HepG2 (cell line): ENCODE results near the gene ADGRB2. TPM values are rescaled to one million over a fixed set of nuclear protein-coding genes. Genes with fewer than 3 reads are reported as not detected.

Source experiments
- ATAC-seq: fragments of 200-7000 bp; cut with Tn5 transposase; 3 replicates; pipeline ENCODE4 v1.9.1; 2020; ENCODE audit warnings: mild to moderate bottlenecking, moderate library complexity
- BruUV-seq: library from RNA; stranded (reverse); fragments of 400-500 nt; replicated peaks from 2 replicates; lab custom pipeline; 2021; lab: Mats Ljungman, UMichigan
- CTCF ChIA-PET: fragments of 300-600 bp; formaldehyde crosslinking; extraction: SDS; loops from one replicate; lab custom pipeline; 2021; ENCODE audit warnings: low total read pairs, inconsistent platforms, low intra/inter-chr PET ratio; lab: Yijun Ruan, JAX
- POLR2A ChIA-PET: fragments of 350-600 bp; sonication (Branson Sonifier 250); formaldehyde crosslinking; loops from one replicate; lab custom pipeline; 2020; ENCODE audit warnings: antibody characterized with exemption, inconsistent platforms; lab: Yijun Ruan, JAX
- DNase-seq: peaks from one replicate; pipeline ENCODE4 v3.0.0-alpha.2; 2015; ENCODE audit warnings: low spot score
- FAIRE-seq: peaks from 3 replicates; lab custom pipeline; 2011; peaks lifted over from hg19 to GRCh38; lab: Jason Lieb, UNC
- H2AFZ ChIP-seq: one replicate; pipeline ENCODE4 v1.6.1; 2011; ENCODE audit warnings: low read length, inconsistent platforms
- H3K27ac ChIP-seq: fragments of 300-600 bp; 3 replicates; pipeline ENCODE4 v1.8.0; 2011; ENCODE audit warnings: mixed run types, mild to moderate bottlenecking, mixed read lengths, low read length, inconsistent platforms; ENCODE audit not compliant: insufficient read depth; ENCODE audit errors: extremely low read length
- H3K27me3 ChIP-seq, 2 experiments: fragments of 200-600 bp in 1 of 2; 2 replicates in 1 of 2; 3 replicates in 1 of 2; pipeline versions ENCODE4 v1.6.0 to v1.8.0; 2011; ENCODE audit warnings: low read length in 2 of 2, mild to moderate bottlenecking in 2 of 2, moderate library complexity in 2 of 2, inconsistent platforms in 1 of 2; ENCODE audit not compliant: insufficient read depth in 2 of 2, control insufficient read depth in 1 of 2
- H3K36me3 ChIP-seq, 2 experiments: fragments of 200-600 bp in 1 of 2; replicated peaks in 1 of 2; 2 replicates in 1 of 2; 3 replicates in 1 of 2; pipeline versions ENCODE4 v1.5.1 to v1.8.0; 2011; ENCODE audit warnings: low read length in 2 of 2, inconsistent platforms in 1 of 2; ENCODE audit not compliant: insufficient read depth in 2 of 2, control insufficient read depth in 1 of 2
- H3K4me1 ChIP-seq: 2 replicates; pipeline ENCODE4 v1.5.1; 2012; ENCODE audit warnings: low read length, inconsistent platforms; ENCODE audit not compliant: insufficient read depth
- H3K4me2 ChIP-seq: 2 replicates; pipeline ENCODE4 v1.6.0; 2011; ENCODE audit warnings: low read depth, low read length, inconsistent platforms
- H3K4me3 ChIP-seq, 3 experiments: fragments of 200-600 bp in 1 of 3; sonication (generic), shearing (Covaris generic) in 1 of 3; replicated peaks in 1 of 3; 2 replicates each; pipeline ENCODE4 v1.5.1; 2011 to 2016; ENCODE audit warnings: low read length in 3 of 3, inconsistent platforms in 2 of 3, low read depth in 2 of 3, mild to moderate bottlenecking in 2 of 3, control low read depth in 1 of 3, mixed read lengths in 1 of 3; ENCODE audit not compliant: insufficient read depth in 1 of 3
- H3K79me2 ChIP-seq: one replicate; pipeline ENCODE4 v1.6.1; 2011; ENCODE audit warnings: low read length, inconsistent platforms; ENCODE audit not compliant: insufficient read depth
- H3K9ac ChIP-seq: 2 replicates; pipeline ENCODE4 v1.6.0; 2011; ENCODE audit warnings: mild to moderate bottlenecking, low read depth, low read length, inconsistent platforms; ENCODE audit not compliant: insufficient read depth
- H3K9me3 ChIP-seq: 2 replicates; pipeline ENCODE4 v1.5.1; 2012; ENCODE audit warnings: mild to moderate bottlenecking, low read length
- H4K20me1 ChIP-seq: 2 replicates; pipeline ENCODE4 v1.6.0; 2011; ENCODE audit warnings: inconsistent platforms, mild to moderate bottlenecking, low read length, moderate library complexity; ENCODE audit not compliant: insufficient read depth
- EHMT2 ChIP-seq: fragments of 200-600 bp; sonication (generic); IDR thresholded peaks from 2 replicates; pipeline ENCODE4 v1.7.0; 2017; ENCODE audit warnings: antibody characterized with exemption, low read depth, low read length, borderline replicate concordance
- HNF1B ChIP-seq: sonication (generic); formaldehyde crosslinking; IDR thresholded peaks from 2 replicates; pipeline ENCODE4 v1.5.1; 2020; ENCODE audit warnings: mild to moderate bottlenecking, moderate library complexity, missing genetic modification reagents
- ZNF33A ChIP-seq: sonication (generic); formaldehyde crosslinking; IDR thresholded peaks from 2 replicates; pipeline ENCODE4 v1.5.1; 2020; ENCODE audit warnings: missing genetic modification reagents, mild to moderate bottlenecking, moderate library complexity, borderline replicate concordance
- ZNF761 ChIP-seq: sonication (generic); formaldehyde crosslinking; conservative IDR thresholded peaks from 2 replicates; pipeline ENCODE4 v1.4.0; 2020; ENCODE audit warnings: mild to moderate bottlenecking, missing genetic modification reagents
- ZNF768 ChIP-seq: sonication (generic); formaldehyde crosslinking; IDR thresholded peaks from 2 replicates; pipeline ENCODE4 v1.4.0; 2020; ENCODE audit warnings: missing genetic modification reagents
- WGBS: methylation state at CpG from one replicate; pipeline ENCODE4 v1.1.6; 2017; ENCODE audit warnings: low lambda C conversion rate; 5-methylcytosine and 5-hydroxymethylcytosine counted together
- in situ Hi-C: cut with HindIII; loops from 2 replicates; pipeline ENCODE4 v1.10.0; 2017; ENCODE audit warnings: low pct_unique_long_range_greater_than_20kb; ENCODE audit not compliant: extremely low pct_ligation_motif_present
- intact Hi-C: fragments of 100-400 bp; cut with micrococcal nuclease; formaldehyde crosslinking; loops from one replicate; pipeline ENCODE4 v1.10.0; 2022; ENCODE audit not compliant: unreplicated experiment
- polyA plus RNA-seq, 8 experiments: library from polyadenylated mRNA; depleted of rRNA in 3 of 8; stranded (reverse) in 7 of 8; unstranded in 1 of 8; fragments of >200 nt; fragmentation: Illumina TruSeq in 4 of 8; extraction: Trizol in 4 of 8; gene quantifications; 2 replicates each; pipeline versions ENCODE4 v1.2.1 to v1.2.3, GENCODE V29; 2011 to 2016; ENCODE audit warnings: low read depth in 4 of 8, missing spikeins in 1 of 8, mixed read lengths in 1 of 8; ENCODE audit not compliant: insufficient read depth in 1 of 8
- total RNA-seq, 5 experiments: library from RNA; depleted of rRNA; stranded (reverse); fragments of >200 nt; fragmentation: Illumina TruSeq; extraction: Trizol; gene quantifications; 2 replicates each; pipeline ENCODE4 v1.2.3, GENCODE V29; 2016; ENCODE audit warnings: low read depth in 1 of 5

ADGRB2 gene
- total and polyA plus RNA-seq, 2 of the 13 experiments (the other 11 are each of a cell fraction or from before 2014, with no cell fraction given), result 0.03 to 0.09 TPM

DNA sequence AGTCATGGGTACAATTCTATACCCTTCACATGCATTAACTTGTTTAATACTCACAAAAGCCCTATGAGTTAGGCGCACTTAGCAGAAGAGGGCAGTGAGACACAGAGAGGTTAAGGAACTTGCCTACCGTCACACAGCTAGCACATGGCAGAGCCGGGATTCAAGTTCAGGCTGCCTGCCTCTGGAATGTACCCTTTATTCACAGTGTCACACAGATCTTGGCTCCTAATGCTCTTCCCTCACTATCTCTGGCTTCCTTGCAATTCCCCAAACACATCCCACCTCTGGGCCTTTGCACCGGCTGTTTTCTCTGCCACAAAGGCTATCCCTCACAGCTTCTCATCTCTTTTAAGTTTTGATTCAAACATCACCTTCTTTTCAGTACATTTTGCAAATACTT lies 85.5 kb downstream of the ADGRB2 start:
- in situ Hi-C loops (no loop called here), intact Hi-C loops (no loop called here)
- no peaks in the 10 kb centered on the region for H3K27me3 ChIP-seq
- ATAC-seq (no peak), FAIRE-seq (no peak), DNase-seq (no peak)
- H3K4me2 ChIP-seq, result no peak overlapping the region
- H4K20me1 ChIP-seq, result no peaks in the 10 kb centered on the region
- H2AFZ ChIP-seq, result no peak overlapping the region
- no peaks in the 10 kb centered on the region for H3K79me2 ChIP-seq
- H3K36me3 ChIP-seq, result no peaks in the 10 kb centered on the region
- 93% methylated on average over 4 of the region's 4 CpGs for WGBS
- no peak overlapping the region for H3K4me3 ChIP-seq
- no peak overlapping the region for H3K9ac ChIP-seq
- POLR2A ChIA-PET, result interaction anchor here (1.2 to 2.1 kb wide), 2 partner anchors 26 to 37 kb away, joined by 3 to 7 read pairs; partner anchors contain the start of gene COL16A1
- H3K4me1 ChIP-seq, result no peaks in the 10 kb centered on the region
- TF ChIP-seq ZNF768 (peak; percentile 63; the same call in 1 of the 2 replicates), EHMT2 (no peak), ZNF33A (CRISPR knock-in tag) (no peak), HNF1B (CRISPR knock-in tag) (no peak)
- CTCF ChIA-PET, result no interaction called here
- no peak overlapping the region for H3K27ac ChIP-seq
- no peaks in the 10 kb centered on the region for H3K9me3 ChIP-seq
- no TSS peak for BruUV-seq

- Histone ChIP-seq H3K79me2 (no peaks in the 10 kb centered on the region), H3K4me2 (no peak overlapping the region), H3K27ac (no peak overlapping the region), H2AFZ (no peak overlapping the region), H3K36me3 (no peaks in the 10 kb centered on the region), H3K9me3 (no peaks in the 10 kb centered on the region), H3K9ac (no peak overlapping the region), H4K20me1 (no peaks in the 10 kb centered on the region), H3K4me1 (no peaks in the 10 kb centered on the region), H3K4me3 (no peak overlapping the region), H3K27me3 (no peaks in the 10 kb centered on the region)
- TF ChIP-seq ZNF761 (CRISPR knock-in tag), result no peak
- ATAC-seq, result no peak
- intact Hi-C loops, result no loop called here
- POLR2A ChIA-PET, result interaction anchor here (2.1 kb wide), 1 partner anchor 27 kb away, joined by 7 read pairs; the partner anchor contains the start of gene COL16A1
- in situ Hi-C loops, result no loop called here
- no TSS peak for BruUV-seq
- FAIRE-seq, result no peak
- no peak for DNase-seq
- WGBS, result 89% methylated on average over 6 of the region's 6 CpGs
- CTCF ChIA-PET, result no interaction called here
Observed at GRCh38 chr1:31677949-31678348, 86.2 kb downstream of the ADGRB2 start.
